ENCODE measurements around the gene PDS5A.
"Not testable (repeated sequence)": the region's sequence is repeated elsewhere in the genome, so short reads cannot be mapped to it uniquely, and the experiment has no call there.

Gene PDS5A

DNA sequence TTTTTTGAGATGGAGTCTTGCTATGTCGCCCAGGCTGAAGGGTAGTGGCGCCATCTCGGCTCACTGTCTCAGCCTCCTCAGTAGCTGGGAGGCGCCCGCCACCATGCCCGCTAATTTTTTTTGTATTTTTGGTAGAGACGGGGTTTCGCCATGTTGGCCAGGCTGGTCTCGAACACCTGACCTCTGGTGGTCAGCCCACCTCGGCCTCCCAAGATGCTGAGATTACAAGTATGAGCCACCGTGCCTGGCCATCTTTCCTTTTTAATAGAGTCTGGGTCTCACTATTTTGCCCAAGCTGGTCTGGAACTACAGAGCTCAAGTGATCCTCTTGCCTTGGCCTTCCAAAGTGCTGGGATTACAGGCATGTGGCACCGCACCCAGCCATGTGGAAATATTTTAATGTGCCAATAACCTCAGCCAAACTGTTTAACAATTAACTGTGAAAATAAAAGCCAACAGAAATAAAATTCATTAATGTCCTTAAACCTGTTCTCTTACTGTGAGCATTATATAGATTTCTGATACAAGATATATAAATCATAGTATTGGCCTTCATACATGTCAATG lies 16.3 kb downstream of the PDS5A start:
- no peak for DNase-seq (ENCODE audit: low read depth)

DNA sequence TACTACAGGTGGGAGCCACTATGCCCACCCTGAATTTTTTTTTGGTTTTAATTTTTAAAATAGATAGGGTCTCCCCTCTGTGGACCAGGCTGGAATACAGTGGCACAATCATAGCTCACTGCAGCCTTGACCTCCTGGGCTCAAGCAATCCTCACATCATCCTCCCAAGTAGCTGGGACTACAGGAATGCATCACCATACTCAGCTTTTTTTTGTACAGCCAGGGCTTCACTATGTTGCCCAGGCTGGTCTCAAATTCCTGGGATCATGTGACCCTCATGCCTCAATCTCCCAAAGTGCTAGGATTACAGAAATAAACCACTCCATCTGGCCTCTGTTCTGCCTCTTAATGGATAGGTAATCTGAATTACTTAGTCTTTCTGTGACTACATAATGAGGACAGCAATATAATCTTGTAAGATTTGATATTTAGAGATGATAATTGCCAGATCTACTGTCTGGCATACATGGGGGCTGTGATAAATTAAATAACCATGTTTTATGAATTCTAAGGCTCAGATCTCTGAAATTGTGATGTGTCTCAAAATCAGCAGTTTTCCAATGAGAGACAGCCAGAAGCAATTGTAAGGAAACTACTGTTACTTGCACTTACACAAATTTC lies 26.7 kb downstream of the PDS5A start:
- no peak for DNase-seq (ENCODE audit: low read depth)

DNA sequence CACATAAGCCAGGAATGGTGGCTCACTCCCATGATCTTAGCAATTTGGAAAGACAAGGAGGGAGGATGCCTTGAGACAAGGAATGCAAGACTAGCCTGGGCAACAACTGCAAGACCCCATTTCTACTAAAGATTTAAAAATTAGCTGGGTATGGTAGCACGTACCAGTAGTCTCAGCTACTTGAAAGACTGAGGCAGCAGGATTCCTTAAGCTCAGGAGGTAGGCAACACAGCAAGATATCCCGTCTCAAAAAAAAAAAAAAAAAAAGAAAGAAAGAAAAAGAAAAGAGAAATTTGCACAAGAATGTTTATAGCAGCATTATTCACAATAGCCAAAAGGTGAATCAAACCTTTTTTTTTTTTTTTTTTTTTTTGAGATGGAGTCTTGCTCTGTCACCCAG lies 29.7 kb downstream of the PDS5A start:
- DNase-seq (ENCODE audit: low read depth), result no peak

DNA sequence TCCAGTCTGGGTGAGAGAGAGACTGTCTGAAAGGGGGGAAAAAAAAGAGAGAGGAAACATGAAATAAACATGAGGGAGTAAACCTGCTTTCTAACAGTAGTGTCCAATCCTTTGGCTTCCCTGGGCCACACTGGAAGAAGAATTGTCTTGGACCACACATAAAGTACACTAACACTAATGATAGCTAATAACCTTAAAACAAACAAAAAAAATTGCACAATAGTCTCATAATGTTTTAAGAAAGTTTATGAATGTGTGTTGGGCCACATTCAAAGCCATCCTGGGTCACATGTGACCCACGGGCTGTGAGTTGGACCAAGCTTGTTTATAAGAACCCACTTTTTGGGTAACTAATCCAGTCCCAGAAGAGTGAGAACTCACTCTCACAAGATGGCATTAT lies 30.3 kb downstream of the PDS5A start:
- DNase-seq (ENCODE audit: low read depth), result no peak

DNA sequence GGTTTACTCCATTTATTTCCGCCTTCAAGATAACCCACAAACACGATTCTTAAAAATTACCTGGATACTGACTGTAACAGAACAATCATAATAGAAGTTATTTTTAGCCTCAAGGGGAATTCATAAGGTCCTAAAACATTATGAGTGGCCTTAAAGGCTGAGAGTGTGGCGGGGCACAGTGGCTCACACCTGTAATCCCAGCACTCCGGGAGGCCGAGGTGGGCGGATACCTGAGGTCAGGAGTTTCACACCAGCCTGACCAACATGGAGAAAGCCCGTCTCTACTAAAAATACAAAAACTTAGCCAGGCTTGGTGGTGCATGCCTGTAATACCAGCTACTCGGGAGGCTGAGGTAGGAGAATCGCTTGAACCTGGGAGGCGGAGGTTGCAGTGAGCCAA lies 33.5 kb downstream of the PDS5A start:
- DNase-seq (ENCODE audit: low read depth), result not testable (repeated sequence)

DNA sequence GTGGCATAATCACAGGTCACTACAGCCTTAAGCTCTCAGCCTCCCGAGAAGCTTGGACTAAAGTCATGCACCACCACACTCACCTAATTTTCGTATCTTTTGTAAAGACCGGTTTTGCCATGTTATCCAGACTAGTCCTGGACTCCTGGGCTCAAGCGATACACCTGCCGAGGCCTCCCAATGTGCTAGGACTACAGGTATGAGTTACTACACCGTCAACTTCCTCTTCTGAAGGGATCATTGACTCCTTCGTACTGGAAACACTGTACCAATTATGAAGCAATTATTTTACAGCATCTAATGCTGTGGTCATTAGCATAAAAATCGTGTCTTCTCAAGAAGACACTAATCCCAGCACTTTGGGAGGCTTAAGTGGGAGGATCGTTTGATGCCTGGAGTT lies 35.2 kb downstream of the PDS5A start:
- no peak for DNase-seq (ENCODE audit: low read depth)

DNA sequence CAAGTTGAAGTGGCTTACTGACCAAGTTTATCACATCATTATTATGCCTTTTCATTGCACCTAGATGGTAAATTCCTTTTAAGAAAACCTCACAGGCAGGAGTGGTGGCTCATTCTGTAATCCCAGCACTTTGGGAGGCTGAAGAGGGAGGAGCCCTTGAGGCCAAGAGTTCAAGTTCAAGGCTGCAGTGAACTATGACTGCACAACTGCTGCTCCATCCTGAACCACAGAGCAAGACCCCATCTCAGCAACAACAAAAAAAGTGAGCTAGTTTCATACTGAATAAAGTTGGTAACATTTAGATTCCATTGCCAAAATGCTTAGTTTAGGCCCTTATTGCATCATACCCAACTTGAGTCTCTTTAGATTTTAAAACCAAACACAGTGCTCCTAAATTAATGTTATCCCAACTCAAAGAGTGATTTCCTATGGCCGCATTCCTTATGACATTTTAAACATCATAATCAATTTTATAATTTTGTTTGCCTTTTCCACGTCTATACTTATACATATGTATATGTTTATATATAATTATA lies 36.0 kb downstream of the PDS5A start:
- no peak for DNase-seq (ENCODE audit: low read depth)

DNA sequence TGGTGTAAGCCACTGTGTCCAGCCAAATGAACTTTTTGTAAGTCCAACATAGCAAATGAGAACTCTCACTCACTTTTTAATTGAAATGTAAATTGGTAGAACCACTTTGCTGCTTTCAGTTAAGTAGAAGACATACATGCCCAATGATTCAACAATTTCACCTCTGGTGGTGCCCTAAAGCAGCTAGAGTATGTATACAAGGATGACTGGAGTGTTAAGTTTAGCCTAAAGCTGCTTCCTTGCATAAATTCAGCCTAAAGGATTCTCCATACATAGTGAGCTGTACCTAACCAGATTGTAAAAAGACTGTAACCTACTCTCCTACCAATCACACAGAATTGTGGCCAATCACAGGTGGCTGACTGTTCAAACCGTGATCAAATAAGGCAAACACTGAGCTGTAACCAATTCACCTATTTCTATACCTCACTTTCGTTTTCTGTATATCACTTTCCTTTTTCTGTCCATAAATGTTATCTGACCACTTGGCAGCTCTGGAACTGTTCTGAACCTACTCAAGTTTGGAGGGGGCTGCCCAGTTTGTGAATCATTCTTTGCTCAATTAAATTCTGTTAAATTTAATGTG lies 39.9 kb downstream of the PDS5A start:
- no peak for DNase-seq (ENCODE audit: low read depth)

DNA sequence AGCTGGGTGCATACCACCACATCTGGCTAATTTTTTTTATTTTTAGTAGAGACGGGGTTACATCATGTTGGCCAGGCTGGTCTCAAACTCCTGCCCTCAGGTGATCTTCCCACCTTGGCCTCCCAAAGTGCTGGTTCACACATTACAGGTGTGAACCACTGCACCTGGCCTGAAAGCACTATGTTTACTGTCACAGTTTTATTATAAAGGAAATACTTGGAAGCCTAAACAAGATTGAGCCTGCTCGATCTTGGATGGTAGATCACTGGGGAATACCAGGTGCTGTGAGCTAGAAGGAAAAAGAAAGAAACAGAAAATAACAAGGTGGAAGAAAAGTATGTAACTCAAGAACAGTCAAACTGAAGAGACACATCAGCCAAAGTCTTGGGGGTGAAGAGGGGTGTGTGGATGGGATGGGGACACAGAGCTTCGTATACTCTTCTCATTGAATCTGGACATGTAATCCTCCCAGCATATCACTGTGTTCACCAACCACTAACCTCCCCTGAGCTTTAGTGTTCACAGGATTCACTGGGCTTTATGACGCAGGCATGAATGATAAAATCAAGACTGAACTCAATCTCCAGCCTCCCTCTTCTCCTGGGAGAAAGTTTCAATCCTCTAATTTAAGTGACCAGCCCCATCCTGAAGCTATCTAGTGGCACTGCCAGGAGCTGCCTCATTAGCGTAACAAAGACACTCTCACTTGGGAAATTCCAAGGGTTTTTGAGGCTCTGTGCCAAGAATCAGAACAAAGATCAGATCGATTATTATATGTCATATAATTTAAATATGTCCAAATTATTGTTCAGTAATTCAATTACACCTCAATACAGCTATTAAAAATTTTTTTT lies 40.9 kb downstream of the PDS5A start:
- DNase-seq (ENCODE audit: low read depth), result no peak

DNA sequence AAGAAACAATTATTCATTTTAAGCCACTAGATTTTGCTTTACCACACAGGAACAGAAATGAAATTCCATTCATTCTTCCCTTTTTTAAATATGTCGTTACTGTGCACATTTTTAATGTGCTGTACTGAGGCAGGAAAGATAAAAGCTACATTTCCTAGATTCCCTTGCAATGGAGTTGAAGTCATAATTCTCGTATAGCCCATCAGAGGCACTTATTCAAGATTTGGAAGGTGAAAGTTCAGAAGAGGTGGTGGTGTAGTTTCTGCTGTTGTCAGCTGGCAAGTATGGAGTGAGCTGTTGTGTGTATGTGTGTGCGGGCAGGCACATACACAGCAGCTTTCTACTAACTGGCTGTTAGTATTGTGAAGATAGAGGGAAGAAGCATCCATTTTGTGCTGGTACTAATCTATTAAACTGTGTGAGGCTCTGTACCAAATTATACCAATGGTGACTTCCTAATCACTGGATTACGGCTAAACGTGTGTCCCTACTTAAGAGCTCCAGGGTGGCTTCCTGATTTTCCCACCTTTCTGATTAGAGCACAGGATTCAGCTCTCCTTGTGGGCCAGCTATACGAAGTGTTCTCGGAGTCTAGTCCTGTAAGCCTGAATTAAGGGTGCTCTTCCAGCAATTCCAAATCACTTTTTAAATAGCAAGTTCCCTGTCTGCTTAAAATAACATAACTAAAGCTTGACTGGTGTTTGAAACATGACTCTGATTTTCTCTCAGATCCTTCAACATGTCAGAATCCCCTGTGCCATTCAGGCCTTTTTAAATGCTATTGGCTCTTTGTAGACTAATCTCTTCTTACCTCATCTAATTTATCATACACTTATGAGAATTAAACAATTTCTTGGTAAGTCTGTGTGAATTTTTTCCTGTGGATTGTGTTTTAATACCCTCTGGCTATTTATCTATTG lies 43.8 kb downstream of the PDS5A start:
- DNase-seq (ENCODE audit: low read depth), result no peak

DNA sequence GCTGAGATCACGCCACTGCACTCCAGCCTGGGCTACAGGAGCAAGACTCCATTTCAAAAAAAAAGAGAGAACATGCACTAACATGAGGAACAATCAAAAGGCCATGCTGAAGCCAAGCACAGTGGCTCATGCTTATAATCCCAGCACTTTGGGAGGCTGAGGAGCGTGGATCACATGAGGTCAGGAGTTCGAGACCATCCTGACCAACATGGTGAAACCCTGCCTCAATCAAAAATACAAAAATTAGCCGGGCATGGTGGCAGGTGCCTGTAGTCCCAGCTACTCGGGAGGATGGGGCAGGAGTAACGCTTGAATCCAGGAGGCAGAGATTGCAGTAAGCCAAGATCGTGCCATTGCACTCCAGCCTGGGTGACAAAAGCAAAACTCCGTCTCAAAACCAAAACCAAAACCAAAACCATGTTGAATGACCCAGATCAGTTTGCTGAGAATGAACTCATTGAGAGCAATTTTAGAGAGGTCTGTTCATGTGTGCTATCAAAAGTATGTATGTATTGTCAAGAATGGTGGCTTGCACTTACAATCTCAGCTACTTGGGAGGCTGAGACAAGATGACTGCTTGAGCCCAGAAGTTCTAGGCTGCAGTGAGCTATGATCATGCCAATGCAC lies 44.8 kb downstream of the PDS5A start:
- no peak for DNase-seq (ENCODE audit: low read depth)

DNA sequence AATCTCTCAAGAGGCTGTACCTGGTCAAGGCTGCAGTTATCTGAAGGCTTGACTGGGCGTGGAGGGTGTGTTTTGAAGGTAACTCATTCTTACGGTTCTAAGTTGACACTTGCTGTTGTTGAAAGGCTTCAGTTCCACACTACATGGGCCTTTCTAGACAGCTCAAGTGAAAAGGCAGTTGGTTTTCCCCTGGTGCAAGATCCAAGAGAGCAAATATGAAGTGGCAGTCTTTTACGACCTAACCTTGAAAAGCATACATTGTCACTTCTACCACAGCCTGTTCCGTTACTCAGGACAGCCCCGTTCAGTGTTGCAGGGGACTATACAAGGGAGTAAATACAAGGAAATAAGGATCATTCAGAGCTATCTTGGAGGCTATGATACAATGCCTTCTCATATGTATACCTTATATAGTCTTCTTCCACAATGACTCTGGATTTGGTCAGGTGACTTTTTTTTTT lies 46.2 kb downstream of the PDS5A start:
- no peak for DNase-seq (ENCODE audit: low read depth)

DNA sequence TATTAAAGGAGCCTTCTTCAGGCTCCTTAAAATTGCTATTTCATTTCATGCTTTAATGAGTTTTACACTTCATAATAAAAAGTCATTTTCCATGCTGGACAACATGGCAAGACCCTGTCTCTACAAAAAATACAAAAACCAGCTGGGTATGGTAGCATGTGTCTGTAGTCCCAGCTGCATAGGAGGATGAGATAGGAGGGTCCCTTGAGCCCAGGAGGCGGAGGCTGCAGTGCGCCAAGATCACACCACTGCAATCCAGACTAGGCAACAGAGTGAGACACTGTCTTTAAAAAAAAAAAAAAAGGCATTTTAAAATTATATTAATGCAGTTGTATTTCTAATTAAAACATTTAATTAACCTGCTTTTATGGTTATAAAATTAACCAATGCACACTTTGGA lies 49.2 kb downstream of the PDS5A start:
- DNase-seq (ENCODE audit: low read depth), result no peak

DNA sequence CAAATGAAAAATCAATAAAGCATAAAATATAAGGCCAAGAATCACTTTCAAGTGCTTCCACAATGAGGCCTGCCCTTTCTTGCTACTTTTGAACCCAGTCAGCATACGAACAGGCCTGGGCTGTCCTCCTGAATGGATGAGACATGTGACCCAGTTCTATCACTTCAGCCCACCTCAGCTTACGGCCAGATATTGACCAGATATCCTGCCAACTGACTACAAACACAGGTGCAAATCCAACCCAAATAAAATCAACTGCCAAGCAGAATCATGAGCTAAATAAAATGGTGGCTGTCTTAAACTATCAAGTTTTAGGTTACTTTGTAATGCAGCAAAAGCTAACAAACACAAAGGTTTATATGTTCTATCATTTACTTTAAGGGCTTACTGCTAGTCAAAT lies 53.7 kb downstream of the PDS5A start:
- DNase-seq (ENCODE audit: low read depth), result no peak

DNA sequence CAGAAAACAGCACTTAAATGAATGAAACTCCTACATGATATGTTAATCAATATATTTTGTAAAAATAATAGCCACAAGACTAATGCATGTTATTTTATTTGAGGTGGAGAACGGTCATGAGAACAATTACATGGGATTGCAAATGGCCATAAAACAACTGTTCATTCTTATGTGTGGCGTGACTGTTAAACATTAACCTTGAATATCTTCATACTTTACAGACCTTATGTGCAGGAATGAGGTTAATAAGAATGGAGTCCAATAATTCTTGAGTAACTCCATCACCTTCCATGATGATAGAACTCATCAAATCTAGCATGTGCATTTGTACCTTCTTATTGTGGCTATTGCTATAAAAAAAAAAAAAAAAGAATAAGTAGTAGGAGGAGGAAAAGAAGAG lies 55.3 kb downstream of the PDS5A start:
- DNase-seq (ENCODE audit: low read depth), result no peak

DNA sequence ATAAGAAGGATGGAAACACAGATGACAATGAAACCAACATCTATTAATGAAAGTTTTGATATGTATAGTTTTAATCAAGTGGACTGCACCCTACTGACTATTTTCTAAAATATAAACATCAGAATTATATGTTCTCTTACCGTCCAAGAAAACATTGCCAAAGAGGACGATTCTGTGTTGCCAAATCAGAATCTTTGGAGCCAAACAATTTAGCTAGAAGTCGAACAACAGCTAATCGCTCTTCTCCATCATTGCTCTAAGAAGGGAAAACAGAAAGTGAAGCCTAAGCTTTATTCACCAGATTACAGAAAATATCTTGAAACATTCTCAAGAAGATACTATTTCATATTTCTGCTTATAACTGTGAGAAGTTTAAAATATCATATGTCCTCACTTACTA lies 64.2 kb downstream of the PDS5A start:
- DNase-seq (ENCODE audit: low read depth), result no peak

DNA sequence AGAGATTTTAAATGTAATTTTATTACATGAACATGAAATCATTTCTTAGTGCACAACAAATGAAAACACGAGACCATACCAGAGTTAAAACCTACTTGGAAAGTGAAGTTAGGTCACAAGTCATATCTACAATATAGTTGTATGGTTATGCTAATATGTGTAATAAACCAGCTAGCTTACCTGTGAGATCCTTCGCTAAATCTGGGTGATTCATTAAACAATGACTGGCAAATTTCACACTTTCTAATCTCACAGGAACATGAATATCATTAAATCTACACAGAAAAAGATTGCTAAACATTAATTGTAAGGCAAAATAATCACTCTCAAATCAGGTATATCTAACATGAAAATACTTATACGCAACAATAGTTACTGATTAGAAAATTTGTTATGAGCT lies 67.6 kb downstream of the PDS5A start:
- no peak for DNase-seq (ENCODE audit: low read depth)

DNA sequence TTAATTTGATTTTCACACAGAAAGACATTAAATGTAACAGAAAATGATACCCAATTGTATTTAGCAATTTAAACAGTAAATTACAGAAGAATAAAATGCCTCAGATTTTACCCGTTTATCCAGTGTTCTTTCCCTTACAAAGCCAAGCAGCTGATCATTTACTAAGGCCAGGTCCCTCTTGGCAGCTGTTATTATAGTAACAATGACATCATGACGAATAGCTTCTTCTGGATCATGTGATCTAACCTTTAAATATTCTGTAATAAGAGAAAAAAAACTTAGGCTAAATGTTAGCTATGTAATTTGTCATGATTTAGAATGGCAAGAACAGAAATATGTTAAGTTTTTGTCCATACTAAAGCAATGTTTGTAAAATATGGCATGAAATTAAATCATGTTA lies 69.4 kb downstream of the PDS5A start:
- no peak for DNase-seq (ENCODE audit: low read depth)

DNA sequence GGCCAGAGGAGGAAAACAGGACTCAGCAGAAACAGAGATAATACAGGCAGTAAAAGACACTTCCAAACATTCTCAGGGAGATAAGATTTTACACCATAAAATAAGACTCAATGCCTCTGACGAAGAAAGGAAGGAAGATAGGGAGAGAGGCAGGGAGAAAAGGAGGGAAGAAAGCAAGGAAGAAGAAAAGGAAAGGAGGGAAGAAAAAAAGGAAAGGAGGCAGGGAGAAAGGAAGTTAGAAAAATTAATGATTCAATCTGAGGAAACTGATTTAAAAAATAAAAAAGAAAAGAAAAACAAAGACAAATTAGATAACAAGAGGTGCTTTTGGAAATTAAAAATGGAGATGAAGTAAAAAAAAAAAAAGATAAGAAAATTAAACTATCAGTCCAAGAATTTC lies 72.1 kb downstream of the PDS5A start:
- DNase-seq (ENCODE audit: low read depth), result no peak

DNA sequence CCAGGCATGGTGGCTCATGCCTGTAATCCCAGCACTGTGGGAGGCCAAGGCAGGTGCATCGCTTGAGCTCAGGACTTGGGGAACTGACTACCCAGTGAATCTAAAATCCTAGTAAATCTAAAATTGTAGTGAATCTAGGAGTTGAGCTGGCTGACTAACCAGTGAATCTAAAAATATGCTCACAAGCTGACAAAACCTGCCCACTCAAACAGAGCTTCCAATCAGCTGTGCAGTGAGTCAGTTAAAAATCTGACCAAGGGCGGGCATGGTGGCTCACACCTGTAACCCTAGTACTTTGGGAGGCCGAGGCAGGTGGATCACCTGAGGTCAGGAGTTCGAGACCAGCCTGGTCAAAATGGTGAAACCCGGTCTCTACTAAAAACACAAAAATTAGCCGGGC lies 72.7 kb downstream of the PDS5A start:
- DNase-seq (ENCODE audit: low read depth), result not testable (repeated sequence)

DNA sequence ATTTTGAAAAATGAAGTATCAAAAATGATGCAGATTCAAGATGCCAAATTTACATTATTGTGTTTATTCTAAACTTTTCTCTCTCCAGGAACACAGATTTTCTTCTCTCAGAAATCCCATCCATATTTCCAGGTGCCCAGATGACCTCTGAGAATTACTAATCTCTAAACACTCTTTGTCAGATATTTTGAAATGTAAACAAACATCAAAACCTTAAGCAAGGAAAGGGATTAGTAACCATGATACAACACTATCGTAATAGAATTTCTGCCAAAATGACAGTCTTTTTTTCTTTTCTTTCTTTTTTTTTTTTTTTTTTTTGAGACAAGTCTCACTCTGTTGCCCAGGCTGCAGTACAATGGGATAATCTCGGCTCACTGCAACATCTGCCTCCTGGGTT lies 76.7 kb downstream of the PDS5A start:
- no peak for DNase-seq (ENCODE audit: low read depth)

Measured in stimulated activated CD4-positive, alpha-beta T cell treated with anti-CD3 and anti-CD28 coated beads, Interleukin-2, amount 100 ng/mL, for 4 hours (primary cell).